Measurements from ENCODE around the gene SFT2D3.

SFT2D3 gene

DNA sequence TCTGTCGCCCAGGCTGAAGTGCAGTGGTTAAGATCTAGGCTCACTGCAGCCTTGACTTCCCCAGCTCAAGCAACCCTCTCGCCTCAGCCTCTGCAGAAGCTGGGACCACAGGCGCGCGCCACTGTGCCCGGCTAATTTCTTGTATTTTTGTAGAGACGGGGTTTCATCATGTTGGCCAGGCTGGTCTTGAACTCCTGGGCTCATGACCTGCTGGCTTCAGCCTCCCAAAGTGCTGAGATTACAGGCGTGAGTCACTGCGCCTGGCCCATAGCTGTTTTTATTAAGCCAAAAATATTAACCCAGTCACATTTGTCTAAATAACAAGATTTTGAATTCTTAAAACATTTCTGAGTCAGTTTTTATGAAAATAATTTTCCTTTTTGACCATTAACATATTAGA is 6.3 kb upstream of the SFT2D3 start:
- no peak overlapping the region for H3K4me3 ChIP-seq (ENCODE audit: low read length)
- H3K27me3 ChIP-seq (ENCODE audit: insufficient read depth, low read length) = peaks cover 7% of the 10 kb centered on the region; the same call in 1 of the 2 replicates
- H3K36me3 ChIP-seq (ENCODE audit: insufficient read depth, low read depth, low read length) = no peaks in the 10 kb centered on the region

DNA sequence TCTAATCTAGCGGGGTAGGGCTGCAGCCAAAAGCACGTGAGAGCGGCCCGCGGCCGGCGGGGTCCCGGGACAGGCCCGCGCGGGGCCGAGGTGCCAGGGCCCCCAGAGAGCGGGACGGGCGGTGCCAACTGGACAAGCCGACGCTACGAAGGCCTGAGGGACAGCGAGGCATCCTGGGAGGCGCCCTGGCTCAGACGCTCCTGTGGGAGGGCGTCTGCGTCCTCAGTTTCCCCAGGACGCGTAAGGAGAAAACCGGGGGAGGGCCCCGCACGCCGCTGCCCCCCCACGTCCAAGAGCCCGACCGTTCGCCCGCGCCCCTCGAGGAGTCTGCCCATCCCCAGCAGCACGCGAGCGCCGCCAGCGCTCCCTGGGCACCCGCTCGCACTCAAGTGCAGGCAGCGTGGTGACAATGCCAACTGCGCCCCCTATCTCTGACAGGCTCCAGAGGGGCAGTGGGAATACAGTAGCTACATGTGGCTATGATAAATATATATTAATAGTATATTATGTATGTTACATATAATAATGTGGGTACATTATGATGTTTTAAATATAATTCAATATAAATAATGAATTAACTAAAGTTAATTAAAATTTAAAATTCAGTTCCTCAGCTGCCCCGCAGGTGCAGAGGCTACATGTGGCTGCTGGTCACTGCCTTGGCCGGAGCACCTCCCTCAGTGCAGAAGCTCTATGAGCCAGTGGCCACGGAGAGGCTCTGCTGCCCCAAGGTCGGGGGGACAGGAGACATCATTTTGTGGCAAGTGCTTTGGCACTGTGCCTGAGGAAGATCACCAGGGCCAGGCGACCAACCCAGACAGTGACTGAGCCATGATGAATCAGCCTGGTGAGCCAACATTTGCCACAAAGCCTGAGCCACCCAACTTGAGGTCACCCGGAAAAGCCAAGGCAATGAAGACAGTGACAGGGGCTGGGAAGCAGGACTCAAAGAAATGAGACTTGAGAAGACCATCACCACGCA is 5.5 kb upstream of the SFT2D3 start:
- Histone ChIP-seq H3K9me3 (ENCODE audit: insufficient read depth, low read depth, low read length) (peaks cover 11% of the 10 kb centered on the region), H3K36me3 (ENCODE audit: insufficient read depth, low read depth, low read length) (no peaks in the 10 kb centered on the region), H3K4me1 (ENCODE audit: insufficient read depth, low read length) (peaks cover 11% of the 10 kb centered on the region), H3K27ac (ENCODE audit: low read length) (no peak overlapping the region), H3K9ac (ENCODE audit: low read depth, low read length) (no peak overlapping the region), H3K27me3 (ENCODE audit: insufficient read depth, low read length) (peaks cover 7% of the 10 kb centered on the region; the same call in 1 of the 2 replicates), H3K4me3 (ENCODE audit: low read length) (no peak overlapping the region; the same call in 1 of the 2 replicates)

More for the DNA sequence above, 6.3 kb upstream of the SFT2D3 start:
- no peak overlapping the region for H3K9ac ChIP-seq (ENCODE audit: low read depth, low read length)
- H3K9me3 ChIP-seq (ENCODE audit: insufficient read depth, low read depth, low read length) = peaks cover 19% of the 10 kb centered on the region
- H3K27ac ChIP-seq (ENCODE audit: low read length) = no peak overlapping the region
- peaks cover 4% of the 10 kb centered on the region; the same call in 1 of the 2 replicates for H3K4me1 ChIP-seq (ENCODE audit: insufficient read depth, low read length)

DNA sequence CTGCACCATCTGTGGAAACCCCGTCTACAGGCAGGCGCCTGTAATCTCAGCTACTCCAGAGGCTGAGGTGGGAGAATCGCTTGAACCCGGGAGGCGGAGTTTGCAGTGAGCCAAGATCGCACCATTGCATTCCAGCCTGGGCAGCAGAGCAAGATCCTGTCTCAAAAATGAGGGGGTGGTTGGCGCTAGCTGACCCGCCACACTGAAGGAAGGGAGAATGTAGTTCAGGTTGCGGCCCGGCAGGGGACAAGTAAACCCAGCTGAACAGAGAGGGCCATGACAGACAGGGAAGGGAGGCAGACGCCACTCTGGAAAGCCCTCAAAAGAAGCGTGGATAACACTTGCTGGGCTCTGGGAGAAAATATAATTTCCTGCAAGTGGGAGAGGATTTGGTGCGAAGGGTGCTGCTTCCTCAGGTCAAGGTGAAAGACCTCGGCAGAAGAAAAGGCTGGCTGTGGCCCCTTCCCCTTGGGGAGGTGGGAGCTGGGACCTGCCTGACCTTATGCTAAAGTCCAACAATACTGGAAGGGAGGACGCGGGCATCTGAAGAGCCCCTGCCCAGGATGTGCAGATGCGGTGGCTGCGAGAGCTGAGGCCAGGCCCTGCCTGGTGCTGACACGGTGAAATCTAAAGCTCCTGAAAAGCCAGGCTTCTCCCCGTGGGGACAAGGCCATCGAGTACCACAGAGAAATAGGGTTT is 3.7 kb upstream of the SFT2D3 start:
- H3K4me1 ChIP-seq (ENCODE audit: insufficient read depth, low read length) = peaks cover 15% of the 10 kb centered on the region
- H3K27ac ChIP-seq (ENCODE audit: low read length) = no peak overlapping the region
- H3K9me3 ChIP-seq (ENCODE audit: insufficient read depth, low read depth, low read length) = no peaks in the 10 kb centered on the region
- peaks cover 7% of the 10 kb centered on the region; the same call in 1 of the 2 replicates for H3K27me3 ChIP-seq (ENCODE audit: insufficient read depth, low read length)
- peaks cover 2% of the 10 kb centered on the region; the same call in 1 of the 2 replicates for H3K36me3 ChIP-seq (ENCODE audit: insufficient read depth, low read depth, low read length)
- no peak overlapping the region for H3K9ac ChIP-seq (ENCODE audit: low read depth, low read length)
- H3K4me3 ChIP-seq (ENCODE audit: low read length) = no peak overlapping the region

DNA sequence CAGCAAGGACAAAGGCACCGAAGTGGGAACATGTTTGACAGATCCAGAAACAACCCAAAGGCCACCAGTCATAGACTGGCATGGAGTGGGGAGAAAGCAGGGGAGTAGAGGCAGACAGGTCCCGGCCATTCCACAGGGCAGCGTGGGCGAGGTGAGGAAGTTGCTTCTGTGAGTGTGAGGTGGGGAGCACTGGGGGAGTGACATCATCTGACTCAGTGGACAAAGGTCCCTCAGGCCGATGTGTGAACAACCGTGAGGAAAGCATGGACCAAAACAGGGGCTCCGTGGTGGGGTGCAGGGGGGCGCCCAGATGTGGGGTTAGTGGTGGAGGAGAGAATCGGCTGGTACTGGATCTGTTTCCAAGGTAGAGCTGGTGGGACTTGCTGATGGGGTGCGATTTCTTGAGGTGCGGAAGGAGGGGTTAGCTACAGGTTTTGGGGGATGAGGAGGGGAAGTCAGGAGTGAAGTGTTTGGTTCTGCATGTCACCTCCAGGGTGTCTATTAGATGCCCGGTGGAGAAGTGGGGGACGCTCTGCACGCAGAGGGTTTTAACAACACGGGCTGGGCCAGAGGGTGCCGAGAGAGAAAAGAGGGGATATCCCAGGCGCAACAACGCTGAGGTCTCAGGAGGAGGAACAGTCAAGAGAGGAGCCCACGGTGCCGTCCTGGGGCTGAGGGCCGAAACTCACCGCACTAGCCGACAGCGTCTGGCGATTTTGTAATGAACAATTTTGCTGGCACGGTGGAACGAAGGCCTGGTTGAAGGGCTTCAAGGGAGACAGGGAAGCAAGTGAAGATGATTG is 2.5 kb upstream of the SFT2D3 start:
- Histone ChIP-seq H3K9ac (ENCODE audit: low read depth, low read length) (no peak overlapping the region), H3K27ac (ENCODE audit: low read length) (no peak overlapping the region), H3K4me1 (ENCODE audit: insufficient read depth, low read length) (peaks cover 22% of the 10 kb centered on the region), H3K27me3 (ENCODE audit: insufficient read depth, low read length) (peaks cover 7% of the 10 kb centered on the region; the same call in 1 of the 2 replicates), H3K36me3 (ENCODE audit: insufficient read depth, low read depth, low read length) (peaks cover 11% of the 10 kb centered on the region), H3K4me3 (ENCODE audit: low read length) (no peak overlapping the region), H3K9me3 (ENCODE audit: insufficient read depth, low read depth, low read length) (no peaks in the 10 kb centered on the region)

DNA sequence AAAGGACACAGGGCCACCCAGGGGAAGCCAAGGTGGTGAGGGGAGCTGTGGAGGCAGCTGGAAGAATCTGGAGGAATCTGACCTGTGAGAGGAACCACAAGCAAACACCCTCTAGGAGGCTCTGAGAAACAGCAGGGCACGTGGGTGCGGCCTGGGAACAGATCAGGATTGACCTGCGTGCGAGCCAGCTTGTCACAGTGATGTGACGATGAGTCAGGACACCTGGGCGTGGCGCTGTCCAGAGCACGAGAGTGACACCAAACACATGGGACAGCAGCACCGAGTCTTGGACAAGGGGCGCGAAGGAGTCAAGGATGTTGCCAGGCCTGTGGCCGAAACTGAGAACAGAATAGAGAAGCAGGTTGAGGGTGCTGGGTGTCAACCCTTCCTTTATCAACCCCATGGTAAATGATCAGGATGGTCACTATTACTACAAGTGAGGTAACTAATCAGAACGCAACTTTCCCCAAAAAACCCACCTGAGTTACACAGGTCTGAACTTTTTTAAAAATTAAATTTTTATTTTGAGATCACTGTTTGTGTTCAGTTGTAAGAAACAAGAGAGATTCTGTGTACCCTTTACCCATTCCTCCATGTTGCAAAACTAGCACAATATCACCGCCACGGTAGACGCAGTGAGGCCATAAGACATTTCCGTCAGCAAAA is 637 bp upstream of the SFT2D3 start:
- peak overlapping the region; percentile 41 for H3K27ac ChIP-seq (ENCODE audit: low read length)
- peaks cover 30% of the 10 kb centered on the region for H3K36me3 ChIP-seq (ENCODE audit: insufficient read depth, low read depth, low read length)
- no peaks in the 10 kb centered on the region for H3K27me3 ChIP-seq (ENCODE audit: insufficient read depth, low read length)
- no peaks in the 10 kb centered on the region for H3K9me3 ChIP-seq (ENCODE audit: insufficient read depth, low read depth, low read length)
- H3K4me1 ChIP-seq (ENCODE audit: insufficient read depth, low read length) = peaks cover 22% of the 10 kb centered on the region
- peak overlapping the region; percentile 78 for H3K4me3 ChIP-seq (ENCODE audit: low read length)
- H3K9ac ChIP-seq (ENCODE audit: low read depth, low read length) = peak overlapping the region; percentile 82; the same call in 1 of the 2 replicates

DNA sequence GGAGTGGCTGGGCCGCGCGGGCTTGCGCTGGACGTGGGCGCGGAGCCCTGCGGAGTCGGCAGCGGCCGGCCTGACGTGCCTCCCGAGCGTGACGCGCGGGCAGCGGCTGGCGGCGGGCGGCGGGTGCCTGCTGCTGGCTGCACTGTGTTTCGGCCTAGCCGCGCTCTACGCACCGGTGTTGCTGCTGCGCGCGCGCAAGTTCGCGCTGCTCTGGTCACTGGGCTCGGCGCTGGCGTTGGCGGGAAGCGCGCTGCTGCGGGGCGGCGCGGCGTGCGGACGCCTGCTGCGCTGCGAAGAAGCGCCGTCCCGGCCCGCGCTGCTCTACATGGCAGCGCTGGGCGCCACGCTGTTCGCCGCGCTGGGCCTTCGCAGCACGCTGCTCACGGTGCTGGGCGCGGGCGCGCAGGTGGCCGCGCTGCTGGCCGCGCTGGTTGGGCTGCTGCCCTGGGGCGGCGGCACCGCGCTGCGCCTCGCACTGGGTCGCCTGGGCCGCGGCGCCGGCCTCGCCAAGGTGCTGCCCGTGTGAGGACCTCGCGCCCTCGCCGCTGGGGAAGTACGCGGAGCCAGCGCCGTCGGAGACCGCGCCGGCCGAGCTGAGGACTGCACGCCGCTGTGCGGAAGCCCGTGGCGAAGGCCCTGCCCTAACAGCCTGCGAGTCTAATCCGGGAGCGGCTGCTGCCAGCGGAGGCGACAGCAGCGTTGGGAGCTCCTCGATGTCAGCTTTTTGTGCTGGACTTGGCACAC is 526 bp downstream of the SFT2D3 start:
- peaks cover 41% of the 10 kb centered on the region for H3K36me3 ChIP-seq (ENCODE audit: insufficient read depth, low read depth, low read length)
- H3K9ac ChIP-seq (ENCODE audit: low read depth, low read length) = peak overlapping the region; percentile 82
- no peaks in the 10 kb centered on the region for H3K9me3 ChIP-seq (ENCODE audit: insufficient read depth, low read depth, low read length)
- H3K27ac ChIP-seq (ENCODE audit: low read length) = no peak overlapping the region
- no peaks in the 10 kb centered on the region for H3K27me3 ChIP-seq (ENCODE audit: insufficient read depth, low read length)
- peaks cover 22% of the 10 kb centered on the region for H3K4me1 ChIP-seq (ENCODE audit: insufficient read depth, low read length)
- peak overlapping the region; percentile 78 for H3K4me3 ChIP-seq (ENCODE audit: low read length)

DNA sequence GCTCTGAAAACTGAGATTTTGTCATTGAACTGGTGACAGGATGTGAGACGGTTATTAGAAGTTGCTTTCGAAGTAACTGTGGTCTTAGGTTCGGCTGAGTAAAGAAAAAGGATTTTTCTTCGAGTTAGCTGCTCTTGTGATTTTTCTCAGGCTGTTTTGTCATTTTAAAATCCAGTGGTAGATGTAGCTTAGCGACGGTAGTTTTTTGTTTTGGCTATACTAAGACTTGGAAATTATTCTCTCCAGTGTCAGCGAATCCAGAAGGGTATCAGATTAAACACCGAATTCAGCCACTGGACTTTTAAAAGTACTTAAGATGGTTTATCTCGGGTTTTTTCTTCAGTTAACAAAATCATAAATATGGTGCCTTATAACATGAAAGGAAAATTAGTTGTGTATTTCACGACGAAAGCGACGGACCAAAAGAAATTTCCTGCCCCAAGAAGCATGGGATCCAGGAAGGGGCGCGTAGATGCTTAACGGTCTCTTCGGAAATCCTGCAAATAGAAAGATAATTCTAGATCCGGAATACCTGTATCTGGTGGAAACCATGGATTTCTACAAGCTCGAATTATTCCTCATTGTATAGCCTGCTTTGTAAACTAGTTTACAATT is 1.2 kb downstream of the SFT2D3 start:
- peaks cover 47% of the 10 kb centered on the region for H3K36me3 ChIP-seq (ENCODE audit: insufficient read depth, low read depth, low read length)
- peak overlapping the region; percentile 78 for H3K4me3 ChIP-seq (ENCODE audit: low read length)
- H3K9ac ChIP-seq (ENCODE audit: low read depth, low read length) = peak overlapping the region; percentile 82; the same call in 1 of the 2 replicates
- H3K27ac ChIP-seq (ENCODE audit: low read length) = no peak overlapping the region
- no peaks in the 10 kb centered on the region for H3K9me3 ChIP-seq (ENCODE audit: insufficient read depth, low read depth, low read length)
- H3K4me1 ChIP-seq (ENCODE audit: insufficient read depth, low read length) = peaks cover 22% of the 10 kb centered on the region
- no peaks in the 10 kb centered on the region for H3K27me3 ChIP-seq (ENCODE audit: insufficient read depth, low read length)

DNA sequence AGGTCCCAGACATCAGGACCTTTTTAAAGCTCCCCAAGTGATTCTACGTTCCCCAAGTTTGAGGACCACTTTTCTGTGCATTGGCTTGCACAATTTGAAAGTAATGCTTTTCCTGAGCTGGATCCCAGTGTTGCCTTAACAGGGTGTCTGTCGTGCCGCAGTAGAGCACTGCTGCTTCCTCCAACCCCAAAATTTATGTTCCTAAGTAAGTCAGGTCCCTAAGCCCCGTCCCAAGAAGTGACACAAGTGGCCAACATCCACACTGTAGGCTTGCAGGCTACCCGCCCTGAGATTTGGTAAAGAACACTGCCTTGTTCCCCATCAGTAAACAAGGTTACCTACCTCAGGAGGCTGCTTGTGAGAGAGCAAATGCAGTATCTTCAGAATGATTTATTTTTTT is 2.0 kb downstream of the SFT2D3 start:
- Histone ChIP-seq H3K36me3 (ENCODE audit: insufficient read depth, low read depth, low read length) (peaks cover 55% of the 10 kb centered on the region), H3K4me3 (ENCODE audit: low read length) (peak overlapping the region; percentile 78; the same call in 1 of the 2 replicates), H3K27ac (ENCODE audit: low read length) (no peak overlapping the region), H3K27me3 (ENCODE audit: insufficient read depth, low read length) (no peaks in the 10 kb centered on the region), H3K4me1 (ENCODE audit: insufficient read depth, low read length) (peaks cover 22% of the 10 kb centered on the region), H3K9ac (ENCODE audit: low read depth, low read length) (no peak overlapping the region), H3K9me3 (ENCODE audit: insufficient read depth, low read depth, low read length) (no peaks in the 10 kb centered on the region)

DNA sequence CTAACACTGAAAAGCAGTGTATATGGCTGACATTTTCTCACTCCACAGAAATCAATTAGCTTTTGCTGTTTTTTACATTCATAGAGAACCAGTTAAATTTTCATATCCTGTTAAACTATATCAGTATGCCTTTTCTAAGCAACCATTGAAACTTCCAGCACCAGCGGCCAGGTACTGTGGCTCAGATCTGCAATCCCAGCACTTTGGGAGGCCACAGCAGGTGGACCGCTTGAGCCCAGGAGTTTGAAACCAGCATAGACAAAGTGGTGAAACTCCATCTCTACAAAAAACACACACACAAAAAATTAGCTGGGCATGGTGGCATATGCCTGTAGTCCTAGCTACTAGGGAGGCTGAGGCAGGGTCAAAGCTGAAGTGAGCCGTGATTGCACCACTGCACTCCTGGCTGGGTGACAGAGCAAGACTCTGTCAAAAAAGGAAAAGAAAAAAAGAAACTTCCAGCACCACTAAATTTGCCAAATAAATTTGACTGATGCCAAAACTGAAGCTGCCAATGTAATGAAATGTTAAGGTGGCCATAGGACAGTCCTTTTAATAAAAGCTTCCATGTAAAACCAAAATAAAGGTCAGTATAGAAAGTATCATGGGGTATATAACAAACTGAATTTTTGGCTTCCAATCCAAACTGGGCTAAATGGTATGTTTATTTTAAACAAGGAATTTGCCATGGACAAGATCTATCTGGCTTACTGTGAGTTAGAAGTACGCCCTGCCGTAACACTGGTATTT is 3.5 kb downstream of the SFT2D3 start:
- Histone ChIP-seq H3K27me3 (ENCODE audit: insufficient read depth, low read length) (no peaks in the 10 kb centered on the region), H3K36me3 (ENCODE audit: insufficient read depth, low read depth, low read length) (peaks cover 71% of the 10 kb centered on the region), H3K4me3 (ENCODE audit: low read length) (no peak overlapping the region), H3K9me3 (ENCODE audit: insufficient read depth, low read depth, low read length) (no peaks in the 10 kb centered on the region), H3K27ac (ENCODE audit: low read length) (no peak overlapping the region), H3K4me1 (ENCODE audit: insufficient read depth, low read length) (peaks cover 19% of the 10 kb centered on the region), H3K9ac (ENCODE audit: low read depth, low read length) (no peak overlapping the region)

Data from iPS-20b (cell line).